Measurements from ENCODE around the gene LRRC43.

DNA sequence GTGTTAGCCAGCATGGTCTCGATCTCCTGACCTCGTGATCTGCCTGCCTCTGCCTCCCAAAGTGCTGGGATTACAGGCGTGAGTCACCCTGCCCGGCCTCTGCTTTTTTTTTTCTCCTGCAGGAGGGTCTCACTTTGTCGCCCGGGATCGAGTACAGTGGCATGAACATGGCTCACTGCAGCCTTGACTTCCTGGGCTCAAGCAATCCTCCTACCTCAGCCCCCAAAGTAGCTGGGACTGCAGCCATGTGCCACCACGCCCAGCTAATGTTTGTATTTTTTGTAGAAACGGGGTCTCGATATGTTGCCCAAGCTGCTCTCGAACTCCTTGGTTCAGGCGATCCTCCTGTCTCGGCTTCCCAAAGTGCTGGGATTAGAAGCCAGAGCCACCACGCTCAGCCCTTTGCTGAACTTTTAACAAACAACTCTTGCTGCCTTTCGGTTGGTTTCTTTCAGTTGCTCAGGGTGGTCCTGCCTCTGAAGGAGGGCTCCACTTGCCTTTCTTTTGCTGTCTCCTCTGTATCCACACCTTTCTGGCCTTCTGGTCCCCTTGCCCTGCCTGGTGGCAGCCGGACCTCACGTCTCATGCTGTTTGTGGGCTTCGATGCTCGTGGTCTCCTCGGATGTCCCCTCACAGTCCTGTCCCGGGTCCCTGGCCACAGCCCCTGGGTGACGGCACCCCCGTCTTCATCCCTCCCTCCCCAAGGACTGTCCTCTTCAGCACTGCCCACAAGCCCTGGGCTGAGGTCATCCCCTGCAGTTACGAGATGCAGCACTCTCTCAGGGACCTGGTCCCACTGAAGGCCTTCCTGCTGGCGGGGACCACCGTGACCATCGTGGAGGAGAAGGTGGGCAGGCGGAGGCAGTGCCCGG, 16.8 kb downstream of the LRRC43 start:
- TF ChIP-seq, protein P1, sequence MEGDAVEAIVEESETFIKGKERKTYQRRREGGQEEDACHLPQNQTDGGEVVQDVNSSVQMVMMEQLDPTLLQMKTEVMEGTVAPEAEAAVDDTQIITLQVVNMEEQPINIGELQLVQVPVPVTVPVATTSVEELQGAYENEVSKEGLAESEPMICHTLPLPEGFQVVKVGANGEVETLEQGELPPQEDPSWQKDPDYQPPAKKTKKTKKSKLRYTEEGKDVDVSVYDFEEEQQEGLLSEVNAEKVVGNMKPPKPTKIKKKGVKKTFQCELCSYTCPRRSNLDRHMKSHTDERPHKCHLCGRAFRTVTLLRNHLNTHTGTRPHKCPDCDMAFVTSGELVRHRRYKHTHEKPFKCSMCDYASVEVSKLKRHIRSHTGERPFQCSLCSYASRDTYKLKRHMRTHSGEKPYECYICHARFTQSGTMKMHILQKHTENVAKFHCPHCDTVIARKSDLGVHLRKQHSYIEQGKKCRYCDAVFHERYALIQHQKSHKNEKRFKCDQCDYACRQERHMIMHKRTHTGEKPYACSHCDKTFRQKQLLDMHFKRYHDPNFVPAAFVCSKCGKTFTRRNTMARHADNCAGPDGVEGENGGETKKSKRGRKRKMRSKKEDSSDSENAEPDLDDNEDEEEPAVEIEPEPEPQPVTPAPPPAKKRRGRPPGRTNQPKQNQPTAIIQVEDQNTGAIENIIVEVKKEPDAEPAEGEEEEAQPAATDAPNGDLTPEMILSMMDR (conservative IDR thresholded peaks at IDR 0.05): no peak
- no peak for TF ChIP-seq ZFX (IDR thresholded peaks at IDR 0.05)
